SKM-1 treated with dmso at 0.1 percent for 144 hours (cell line): ENCODE data around the gene PFKP.

ENCODE experiments used
- DNase-seq: peaks from one replicate; lab custom pipeline; 2025; ENCODE audit not compliant: unreplicated experiment; lab: John Stamatoyannopoulos, UW

Gene PFKP

DNA sequence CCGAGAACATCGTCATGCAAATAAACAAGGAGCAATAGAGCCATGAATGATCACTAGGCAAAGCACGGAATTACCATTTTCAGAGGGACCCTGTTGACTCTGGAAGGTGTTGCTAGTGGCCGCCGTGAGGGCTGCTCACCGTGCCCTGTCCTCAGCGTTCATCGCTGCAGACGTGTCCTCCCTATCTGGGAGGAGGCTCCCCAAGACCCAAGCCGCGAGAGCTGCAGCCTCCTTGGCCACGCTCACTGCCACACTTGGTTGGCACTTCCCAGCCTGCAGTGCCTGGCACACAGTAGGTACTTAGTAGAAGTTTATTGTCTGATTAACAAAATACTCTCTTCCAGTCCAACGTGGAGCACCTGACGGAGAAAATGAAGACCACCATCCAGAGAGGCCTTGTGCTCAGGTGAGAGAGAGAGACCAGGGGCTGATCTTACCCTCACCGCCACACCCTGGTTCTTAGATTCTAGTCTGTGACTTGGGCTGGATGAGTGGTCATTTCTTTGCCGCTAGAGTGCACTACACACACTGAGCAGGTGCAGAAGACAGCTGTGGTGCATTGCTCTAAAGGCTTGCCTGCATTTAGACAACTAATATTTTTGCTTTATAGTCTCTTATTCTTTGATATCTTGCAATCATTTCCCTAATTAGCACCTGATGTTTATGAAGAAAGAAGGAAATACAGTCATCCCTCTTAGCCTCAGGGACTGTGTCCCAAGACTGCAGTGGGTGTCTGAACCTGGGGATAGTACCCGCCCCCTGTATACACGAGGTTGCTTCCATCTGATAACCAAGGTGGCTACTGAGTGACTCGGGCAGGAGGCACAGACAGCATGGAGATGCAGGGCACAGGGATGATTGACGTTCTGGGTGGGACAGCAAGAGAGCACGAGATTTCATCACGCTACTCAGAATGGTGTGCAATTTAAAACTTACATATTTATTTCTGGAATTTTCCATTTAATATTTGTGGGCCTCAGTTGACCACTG is 65.0 kb downstream of the PFKP start:
- DNase-seq, result no peak

DNA sequence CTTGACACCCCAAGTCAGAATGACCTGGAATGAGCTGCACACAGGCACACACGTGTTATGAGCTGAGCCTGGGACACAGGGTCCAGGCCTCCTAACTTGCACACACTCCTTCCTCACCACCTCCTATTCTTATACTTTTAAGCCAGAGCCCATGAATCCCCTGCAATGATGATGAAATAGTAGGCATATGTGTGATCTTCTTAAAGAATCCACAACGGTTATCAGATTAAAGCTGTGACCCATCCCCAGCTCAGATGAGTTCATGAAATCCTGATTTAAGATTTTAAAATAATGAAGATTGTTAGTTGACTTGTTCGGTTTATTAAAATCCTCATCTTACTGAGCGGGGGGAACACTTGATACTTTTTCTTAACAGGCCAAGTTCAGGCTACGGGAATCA is 66.6 kb downstream of the PFKP start:
- DNase-seq, result no peak

DNA sequence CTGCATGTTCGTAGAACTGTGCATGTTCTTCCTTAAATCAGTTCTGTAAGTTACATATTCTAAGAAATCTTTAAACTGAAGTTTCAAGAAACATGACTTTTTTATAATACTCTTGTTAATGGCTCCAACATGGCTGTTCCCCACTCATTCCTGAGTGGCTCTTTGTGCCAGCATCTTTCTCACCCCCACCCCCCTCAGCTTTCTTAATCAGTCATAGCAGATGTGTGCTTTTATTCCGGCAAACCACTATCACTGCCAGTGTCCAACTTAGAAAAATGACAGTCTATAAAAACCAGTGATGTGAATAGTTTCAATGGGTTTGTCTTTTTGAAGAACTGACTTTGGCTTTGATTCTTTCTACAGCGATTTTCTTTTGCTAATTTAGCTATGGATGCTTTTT is 67.7 kb downstream of the PFKP start:
- DNase-seq, result no peak

DNA sequence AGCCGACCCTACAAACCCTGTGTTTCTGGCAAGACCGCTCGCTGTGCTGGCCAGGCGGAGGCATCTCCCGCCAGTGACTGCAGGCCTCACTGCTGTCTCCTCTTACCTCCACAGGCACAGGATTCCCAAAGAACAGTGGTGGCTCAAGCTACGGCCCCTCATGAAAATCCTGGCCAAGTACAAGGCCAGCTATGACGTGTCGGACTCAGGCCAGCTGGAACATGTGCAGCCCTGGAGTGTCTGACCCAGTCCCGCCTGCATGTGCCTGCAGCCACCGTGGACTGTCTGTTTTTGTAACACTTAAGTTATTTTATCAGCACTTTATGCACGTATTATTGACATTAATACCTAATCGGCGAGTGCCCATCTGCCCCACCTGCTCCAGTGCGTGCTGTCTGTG is 69.0 kb downstream of the PFKP start:
- DNase-seq, result no peak

DNA sequence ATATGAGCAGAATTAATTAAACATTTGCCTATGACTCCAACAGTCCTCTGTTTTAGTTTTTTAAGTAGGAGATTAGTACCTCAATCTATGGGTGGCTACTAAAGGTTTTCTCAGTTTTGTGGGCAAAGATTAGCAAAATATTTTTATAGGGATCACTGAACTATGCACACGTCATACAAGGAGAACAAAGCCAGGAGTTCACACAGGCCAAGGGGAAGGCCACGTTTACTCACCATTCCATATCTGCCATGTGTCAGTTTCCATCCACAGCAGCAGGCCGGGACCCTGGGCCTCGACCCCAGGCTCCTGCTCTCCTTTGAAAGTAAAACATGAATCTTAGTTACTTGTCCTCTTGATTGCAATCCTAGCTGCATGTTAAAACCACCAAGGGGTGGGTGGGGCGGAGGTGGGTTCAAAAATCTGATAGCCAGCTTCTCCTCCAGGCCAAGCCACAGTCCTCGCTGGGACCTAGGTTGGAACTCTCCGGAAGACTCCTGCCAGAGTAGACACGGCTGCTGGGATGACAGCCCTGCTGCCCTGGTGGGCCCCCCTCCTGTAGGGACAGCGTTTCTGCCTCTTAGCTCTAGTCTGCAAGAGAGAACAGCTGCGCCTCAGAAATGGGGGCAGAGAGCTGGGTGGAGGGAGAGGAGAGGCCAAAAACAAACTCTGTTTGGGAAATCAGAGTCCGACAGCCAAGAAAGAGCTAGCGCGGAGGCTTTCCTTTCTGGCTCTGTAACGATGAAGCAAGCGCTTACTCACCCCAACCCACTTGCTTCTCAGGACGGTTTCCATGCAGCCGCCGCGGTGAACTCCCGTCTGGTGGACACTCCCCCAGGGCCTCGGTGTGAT is 69.6 kb downstream of the PFKP start:
- DNase-seq, result no peak

DNA sequence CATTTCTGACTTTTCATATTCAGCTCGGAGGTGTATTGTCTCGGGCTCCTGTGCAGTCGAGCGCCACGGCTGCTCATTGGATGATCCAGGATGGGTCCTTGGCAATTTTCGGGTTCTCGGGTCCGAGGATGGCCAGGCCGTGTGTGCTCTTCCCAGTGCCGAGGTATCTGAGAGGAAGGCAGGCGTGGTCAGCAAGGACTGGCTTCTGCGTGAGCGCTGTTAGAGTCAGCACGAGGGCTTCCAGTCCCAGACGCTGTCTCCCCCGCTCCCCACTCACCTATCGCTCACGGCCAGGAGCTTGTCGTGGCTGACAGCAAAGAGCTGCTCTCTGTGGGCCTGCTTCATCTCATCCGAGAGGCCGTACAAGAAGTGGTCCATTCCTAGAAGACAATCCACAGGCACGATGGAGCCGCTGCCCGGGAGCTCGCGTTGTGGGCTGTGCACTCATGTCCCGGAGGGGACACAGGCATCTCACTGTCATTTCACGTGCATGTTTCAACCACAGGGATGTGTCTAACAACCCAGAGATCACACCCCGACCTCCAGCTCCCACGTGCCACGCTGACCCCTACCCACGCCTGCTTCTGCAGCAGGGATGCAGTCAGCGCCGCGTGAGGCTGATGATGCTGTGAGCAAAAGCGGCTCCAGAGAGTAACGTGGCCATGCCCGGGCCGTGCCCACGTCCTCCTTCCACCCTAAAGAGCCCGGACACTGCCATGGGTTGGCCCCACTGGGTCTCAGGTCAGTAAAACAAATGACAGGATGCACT is 70.8 kb downstream of the PFKP start:
- DNase-seq, result no peak

DNA sequence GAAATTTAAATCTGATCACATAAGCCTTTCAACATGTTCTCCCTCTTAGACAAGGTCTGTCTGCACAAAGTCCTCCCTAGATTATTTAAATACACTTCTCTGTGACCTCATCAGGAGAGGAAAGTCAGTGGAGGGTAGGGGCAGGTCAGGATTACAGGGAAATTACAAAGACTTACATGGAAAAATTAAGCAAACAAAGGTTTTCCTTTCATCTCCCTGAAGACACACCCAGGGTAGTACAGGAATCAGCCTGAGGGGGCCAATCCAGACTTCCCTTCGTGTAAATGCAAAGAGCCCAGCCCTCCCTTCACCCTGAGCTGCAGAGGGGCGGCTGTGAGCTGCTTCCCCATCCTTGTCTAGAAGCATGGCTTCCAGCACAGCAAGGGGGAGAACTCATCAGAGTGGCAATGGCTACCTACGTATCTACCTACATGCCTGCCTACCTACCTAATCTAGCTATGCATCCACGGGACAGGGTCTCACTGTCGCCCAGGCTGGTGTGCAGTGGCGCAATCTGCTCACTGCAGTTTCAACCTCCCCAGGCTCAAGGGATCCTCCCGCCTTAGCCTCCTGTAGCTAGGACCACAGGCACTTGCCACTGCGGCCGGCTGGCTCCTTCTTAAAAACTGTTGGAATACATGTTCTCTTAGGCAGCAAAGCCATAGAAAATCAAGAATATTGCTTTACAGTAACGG is 72.0 kb downstream of the PFKP start:
- DNase-seq, result no peak

DNA sequence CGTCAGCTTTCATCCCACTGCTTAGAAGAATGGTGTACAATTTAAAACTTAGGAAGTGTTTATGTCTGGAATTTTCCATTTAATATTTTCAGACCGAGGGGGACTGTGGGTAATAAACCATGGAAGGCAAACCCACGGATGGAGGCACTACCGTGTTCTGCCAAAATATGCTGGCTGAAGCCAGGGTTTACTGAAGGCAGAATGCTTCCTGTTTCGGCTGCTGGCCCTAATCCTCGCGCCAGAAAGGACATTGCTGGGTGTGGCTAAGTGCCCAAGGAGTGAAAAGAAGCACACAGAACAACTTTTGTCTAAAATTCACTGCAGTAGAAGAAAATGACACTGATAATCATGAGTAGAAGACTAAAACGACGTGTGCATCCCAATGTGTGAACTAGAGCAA is 72.9 kb downstream of the PFKP start:
- no peak for DNase-seq

DNA sequence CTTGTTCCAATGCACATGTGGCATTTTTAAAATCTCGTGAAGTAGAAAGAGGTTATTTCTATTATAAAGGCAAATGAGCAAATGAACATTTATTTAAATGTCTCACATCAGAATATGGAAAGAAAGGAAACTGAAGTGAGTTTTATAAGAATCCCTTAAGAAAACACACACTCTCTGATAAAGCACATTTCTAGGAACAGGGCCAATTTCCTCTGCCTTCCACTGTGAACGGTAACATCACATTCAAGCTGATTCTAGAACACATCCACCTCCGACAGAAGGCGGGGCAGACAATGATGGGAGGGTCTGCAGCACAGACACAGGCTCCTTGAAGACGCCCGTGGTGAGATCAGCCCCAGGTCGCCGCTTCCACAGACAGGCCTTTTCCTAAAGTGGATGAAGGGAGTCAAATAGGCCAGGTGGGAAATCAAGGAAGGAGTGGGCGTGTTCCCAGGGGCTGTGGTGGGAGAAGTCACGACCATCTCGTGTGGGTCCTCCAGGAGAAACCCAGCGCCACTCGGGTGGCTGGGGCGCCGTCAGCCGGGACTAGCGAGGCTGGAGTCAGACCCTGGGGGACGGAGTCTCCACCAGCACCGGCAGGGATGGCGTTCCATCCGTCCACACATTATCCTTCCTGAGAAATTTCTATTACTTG is 74.1 kb downstream of the PFKP start:
- no peak for DNase-seq

DNA sequence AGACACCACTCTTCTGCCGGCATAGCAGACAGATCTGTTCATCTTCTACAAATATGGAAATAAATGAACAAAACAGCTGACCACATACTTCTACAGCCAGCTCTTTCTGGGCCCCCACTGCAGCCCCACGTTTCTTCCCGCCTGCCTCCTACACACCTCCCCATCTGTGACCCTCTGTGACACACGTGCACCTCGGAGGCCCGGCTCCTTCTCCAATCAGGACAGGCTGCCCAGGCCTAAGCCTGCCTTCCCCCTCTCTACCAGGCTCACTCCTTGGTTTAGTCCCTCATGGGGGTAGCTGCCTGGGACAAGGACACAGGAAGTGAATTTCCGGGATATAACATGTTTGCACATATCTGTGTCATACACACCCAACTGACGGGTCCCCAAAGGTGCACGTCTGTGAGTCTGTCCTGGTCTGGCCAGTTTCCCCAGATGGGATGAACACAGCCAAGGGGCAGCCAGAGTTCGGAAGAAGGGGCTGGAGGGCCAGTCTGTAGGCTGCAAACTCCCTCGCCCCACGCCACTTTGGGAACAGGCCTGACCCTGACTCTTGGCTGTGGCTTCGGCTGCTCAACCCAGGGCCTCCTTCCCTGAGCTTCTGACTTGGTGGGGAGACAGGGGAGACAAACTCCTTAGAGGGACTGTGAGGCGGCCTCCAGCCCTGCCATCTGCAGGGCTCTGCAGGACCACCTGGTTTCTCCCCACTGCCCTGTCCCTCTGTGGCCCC is 75.0 kb downstream of the PFKP start:
- DNase-seq, result no peak

DNA sequence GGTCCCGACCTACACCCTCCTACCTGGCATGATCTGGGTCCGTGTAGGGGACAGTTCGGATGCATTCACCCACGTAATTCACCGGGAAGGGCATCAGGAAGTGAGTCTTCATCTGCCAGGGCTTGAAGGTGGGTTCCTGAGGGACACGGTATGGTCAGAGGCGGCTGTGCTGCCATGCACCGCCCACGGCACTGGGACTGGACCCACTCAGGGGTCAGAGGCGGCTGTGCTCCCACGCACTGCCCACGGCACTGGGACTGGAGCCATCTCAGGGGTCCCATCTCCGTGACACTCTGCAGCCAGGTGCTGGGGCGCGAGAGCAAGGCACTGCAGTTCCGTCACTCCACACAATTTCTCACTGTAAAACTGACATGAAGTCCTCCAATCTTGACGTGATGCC is 76.0 kb downstream of the PFKP start:
- no peak for DNase-seq

DNA sequence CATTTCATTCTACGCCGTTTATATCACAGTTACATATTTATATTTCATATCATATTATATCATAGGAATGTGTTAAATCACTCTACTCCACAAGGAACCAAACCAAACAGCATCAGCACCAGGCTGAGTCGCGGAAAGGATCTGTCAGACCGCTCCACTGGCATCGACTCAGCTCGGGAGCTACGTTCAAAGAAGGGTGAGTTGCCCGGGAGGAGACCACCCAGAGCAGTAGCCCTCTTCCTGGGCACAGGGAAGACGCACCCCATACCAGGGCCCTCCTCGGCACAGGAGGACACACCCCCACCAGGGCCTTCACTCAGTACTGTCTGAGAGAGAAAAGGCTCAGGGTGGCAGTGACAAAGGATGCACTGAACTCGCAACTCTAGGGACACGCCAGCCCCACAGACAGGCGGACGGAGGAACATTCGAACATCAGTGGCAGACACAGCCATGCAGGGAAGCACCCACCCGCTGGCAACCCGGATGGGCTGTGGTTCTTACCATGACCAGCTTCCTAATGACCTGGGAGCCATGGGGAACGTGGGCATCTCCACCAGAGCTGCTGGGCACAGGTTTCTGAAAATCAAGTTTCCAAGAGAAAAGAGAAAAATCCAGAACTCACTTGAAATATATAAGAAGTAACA is 76.6 kb downstream of the PFKP start:
- DNase-seq, result no peak

DNA sequence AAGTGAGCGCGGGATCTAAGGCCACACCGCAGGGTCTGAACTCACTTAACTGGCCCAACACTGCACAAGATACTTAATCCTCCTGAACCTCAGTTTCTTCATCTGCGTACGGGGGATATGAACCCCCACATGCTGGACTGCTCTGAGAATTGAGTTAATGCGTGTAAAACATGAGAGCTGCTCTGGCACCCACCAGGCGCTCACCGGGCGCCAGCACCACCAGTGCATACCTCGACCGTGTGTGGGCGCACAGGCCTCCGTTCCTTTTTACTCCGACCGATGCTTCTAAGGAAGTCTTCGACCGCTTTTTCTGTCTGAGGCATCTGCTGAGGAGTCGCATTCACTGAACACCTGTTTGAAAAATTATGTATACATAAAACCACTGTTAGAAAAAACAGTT is 78.0 kb downstream of the PFKP start:
- no peak for DNase-seq

DNA sequence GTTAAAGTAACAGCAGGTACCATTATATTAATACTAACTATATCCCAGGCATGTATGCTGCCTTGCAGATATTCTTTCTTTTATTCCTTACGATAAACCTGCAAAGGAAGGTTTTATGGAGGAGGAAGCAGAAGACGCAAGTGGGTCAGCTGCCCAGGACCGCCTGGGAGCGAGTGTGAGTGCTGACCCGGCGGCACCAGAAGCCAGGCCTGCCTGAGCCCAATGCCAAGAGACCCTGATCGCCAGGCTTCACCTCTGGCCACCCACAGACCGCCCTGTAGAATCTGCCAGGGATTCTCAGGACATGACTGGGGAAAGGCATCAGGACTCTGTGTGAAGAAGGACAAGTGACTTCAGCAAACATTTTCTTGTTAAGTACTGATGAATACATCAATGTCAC is 78.9 kb downstream of the PFKP start:
- no peak for DNase-seq

DNA sequence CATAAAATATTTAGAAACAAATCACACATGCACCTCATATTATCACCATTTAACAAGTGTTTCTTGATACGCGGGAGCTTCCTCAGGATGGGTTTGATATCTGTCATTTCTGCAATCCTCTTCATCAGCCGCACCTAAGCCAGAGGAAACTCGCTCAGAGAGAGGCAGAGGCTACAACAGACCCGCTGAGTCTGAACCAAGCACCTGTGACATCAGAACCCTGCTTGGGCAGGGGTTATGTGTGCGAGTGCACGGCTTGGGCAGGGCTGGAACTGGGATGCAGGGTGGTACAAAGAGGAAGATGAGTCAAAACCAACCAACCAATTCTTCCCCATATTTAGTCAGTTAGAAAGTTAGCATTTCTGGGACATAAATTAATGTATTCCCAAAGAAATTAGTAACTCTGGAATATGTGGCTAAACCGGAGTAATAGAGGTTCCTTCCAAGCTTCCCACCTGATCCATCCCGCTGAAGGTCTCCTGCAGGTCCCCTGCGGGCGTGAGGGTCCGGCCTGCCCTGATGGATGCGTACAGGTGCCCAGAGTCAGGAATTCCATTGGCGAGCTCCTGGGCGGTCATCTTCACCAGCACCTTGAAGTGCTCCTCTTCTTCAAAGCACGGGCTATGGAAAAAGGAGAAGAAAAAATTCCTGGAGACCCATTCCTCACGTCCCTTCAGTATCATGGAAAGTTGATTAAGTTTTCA is 79.9 kb downstream of the PFKP start:
- no peak for DNase-seq

DNA sequence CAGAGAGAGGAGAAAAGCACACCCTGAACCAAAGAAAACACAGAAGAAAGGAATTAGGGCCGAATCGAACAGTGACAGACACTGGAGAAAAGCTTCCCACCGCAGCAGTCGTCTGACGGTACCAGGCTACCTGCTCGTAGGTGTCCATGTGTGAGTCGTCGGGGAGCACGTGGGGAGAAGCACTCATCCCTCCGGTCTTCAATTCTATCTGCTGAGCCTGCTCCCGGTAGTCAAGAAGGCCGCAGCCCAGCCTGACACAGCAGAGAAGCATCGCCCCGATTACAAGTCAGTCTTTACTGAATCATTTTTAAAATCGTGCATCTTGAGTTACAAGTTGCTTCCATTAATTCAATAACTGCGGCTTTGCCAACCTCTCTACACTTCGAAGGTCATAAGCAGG is 80.7 kb downstream of the PFKP start:
- DNase-seq, result no peak

DNA sequence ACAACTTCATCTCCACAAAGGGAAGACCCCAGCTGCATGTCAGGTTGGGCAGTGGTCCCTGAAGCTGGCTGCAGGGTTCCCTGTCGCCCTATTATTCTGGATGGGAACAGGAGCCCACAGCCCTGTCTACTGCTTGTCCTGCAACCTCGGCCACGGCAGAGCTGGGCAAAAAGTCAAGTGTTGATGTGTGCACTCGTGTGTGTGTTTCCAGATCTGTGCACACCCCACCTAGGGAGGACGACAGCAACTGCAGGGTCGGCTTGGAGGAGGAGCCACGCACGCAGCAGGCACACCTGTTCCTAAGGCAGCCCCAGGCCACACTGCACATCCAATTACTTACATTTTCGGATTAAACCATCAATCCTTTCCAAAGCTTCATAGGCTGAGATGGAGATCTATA is 81.6 kb downstream of the PFKP start:
- no peak for DNase-seq

DNA sequence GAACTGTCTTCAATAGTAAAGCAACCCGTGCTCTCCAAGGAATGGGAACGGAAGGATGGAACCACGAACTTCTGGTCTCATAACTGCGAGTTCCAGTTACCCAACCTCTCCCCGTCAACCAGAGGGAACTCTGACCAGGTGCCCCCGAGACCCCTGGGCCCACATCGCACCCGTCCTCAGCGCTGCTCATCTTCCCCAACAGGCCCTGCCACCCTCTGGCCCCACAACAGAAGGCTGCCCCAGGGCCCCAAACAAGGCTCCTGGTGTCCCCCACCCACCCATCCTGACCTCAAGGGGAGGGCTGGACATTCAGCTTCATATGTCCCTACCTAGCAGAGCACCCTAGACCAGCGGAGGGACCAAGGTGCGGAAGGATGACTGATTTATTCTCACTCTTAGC is 82.6 kb downstream of the PFKP start:
- DNase-seq, result no peak
